Measurements from ENCODE around the gene POMT2. TPM values are rescaled to one million over a fixed set of nuclear protein-coding genes. Genes with fewer than 3 reads are reported as not detected.
"Not testable (repeated sequence)": the region's sequence is repeated elsewhere in the genome, so short reads cannot be mapped to it uniquely, and the experiment has no call there.

Gene POMT2
- total RNA-seq, 3 donors from 2014 or later, result 16.8 to 30.3 (median 25.2) TPM

DNA sequence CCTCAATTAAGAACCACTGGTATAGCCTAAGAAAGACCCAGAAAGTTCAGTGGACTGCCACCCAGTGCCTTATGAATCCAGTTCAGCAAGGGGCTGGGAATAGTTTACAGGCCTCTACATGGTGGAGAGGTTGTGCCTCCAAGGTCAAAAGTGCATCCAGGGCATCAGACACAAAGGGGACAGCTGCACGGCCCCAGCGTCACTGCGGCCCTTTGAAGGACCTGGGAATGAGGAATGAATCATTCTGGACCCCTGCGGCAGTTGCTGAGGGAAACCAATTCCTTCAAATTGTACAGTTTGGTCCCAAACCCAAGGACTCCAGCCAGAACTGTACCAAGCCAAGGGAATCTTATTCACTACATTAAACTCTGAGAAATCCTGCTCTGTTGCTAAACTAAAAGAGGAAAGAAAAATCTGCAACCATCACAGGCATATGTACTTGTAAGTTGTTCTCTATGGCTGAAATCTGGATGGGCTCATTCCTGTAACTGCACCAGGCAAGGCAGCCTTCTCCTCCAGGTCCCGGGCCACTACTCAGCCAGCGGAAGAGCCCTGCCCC lies 38.8 kb downstream of the POMT2 start:
- intact Hi-C loops (cut with DNase I; ENCODE audit: low total_unique reads), result no loop called here
- Histone ChIP-seq H3K4me1 (no peaks in the 10 kb centered on the region), H3K27me3 (no peaks in the 10 kb centered on the region), H3K27ac (no peak overlapping the region), H3K4me3 (no peak overlapping the region), H3K36me3 (peaks cover 4% of the 10 kb centered on the region), H3K9me3 (no peaks in the 10 kb centered on the region)
- no peak for TF ChIP-seq POLR2A (IDR thresholded peaks at IDR 0.05)
- no peak for TF ChIP-seq CTCF (IDR thresholded peaks at IDR 0.05)
- no peak for TF ChIP-seq POLR2AphosphoS5 (IDR thresholded peaks at IDR 0.05)
- DNase-seq (ENCODE audit: low spot score in 2 of 2), result no peak

DNA sequence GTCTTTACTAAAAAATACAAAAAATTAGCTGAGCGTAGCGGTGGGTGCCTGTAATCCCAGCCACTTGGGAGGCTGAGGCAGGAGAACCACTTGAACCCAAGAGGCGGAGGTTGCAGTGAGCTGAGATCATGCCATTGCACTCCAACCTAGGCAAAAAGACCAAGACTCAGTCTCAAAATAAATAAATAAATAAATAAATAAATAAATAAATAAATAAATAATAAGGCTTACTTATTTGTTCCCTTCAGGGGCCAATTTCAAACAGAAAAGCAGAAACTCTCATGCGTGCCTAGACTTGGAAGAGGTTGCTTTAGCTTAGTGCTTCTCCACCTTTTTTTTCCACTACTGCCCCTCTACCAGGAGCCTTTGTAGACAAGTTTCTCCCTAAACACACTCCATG lies 39.8 kb downstream of the POMT2 start:
- H3K4me3 ChIP-seq; H3K27me3 ChIP-seq; DNase-seq (ENCODE audit: low spot score in 2 of 2); H3K36me3 ChIP-seq; intact Hi-C loops (cut with DNase I; ENCODE audit: low total_unique reads); H3K4me1 ChIP-seq; H3K9me3 ChIP-seq; H3K27ac ChIP-seq: not testable (repeated sequence)

GRCh38 chr14:77279719-77280118 lies 41.0 kb downstream of the POMT2 start:
- no peak for DNase-seq (ENCODE audit: low spot score in 2 of 2)
- no peak overlapping the region for H3K4me3 ChIP-seq

GRCh38 chr14:77278461-77279230 lies 42.0 kb downstream of the POMT2 start:
- no peak for DNase-seq (ENCODE audit: low spot score in 2 of 2)
- Histone ChIP-seq H3K27ac (no peak overlapping the region), H3K9me3 (peaks cover 0 to 7% of the 10 kb centered on the region in 2 donors), H3K4me1 (no peaks in the 10 kb centered on the region), H3K4me3 (no peak overlapping the region), H3K27me3 (no peaks in the 10 kb centered on the region), H3K36me3 (no peaks in the 10 kb centered on the region)
- TF ChIP-seq CTCF (IDR thresholded peaks at IDR 0.05) (no peak), POLR2A (IDR thresholded peaks at IDR 0.05) (no peak), POLR2AphosphoS5 (IDR thresholded peaks at IDR 0.05) (no peak)
- intact Hi-C loops (cut with DNase I; ENCODE audit: low total_unique reads), result no loop called here

More at GRCh38 chr14:77279719-77280118, 41.0 kb downstream of the POMT2 start:
- H3K4me1 ChIP-seq, result no peaks in the 10 kb centered on the region
- H3K27me3 ChIP-seq, result no peaks in the 10 kb centered on the region
- intact Hi-C loops (cut with DNase I; ENCODE audit: low total_unique reads), result no loop called here
- TF ChIP-seq POLR2A (IDR thresholded peaks at IDR 0.05), result no peak
- no peak for TF ChIP-seq CTCF (IDR thresholded peaks at IDR 0.05)
- no peak for TF ChIP-seq POLR2AphosphoS5 (IDR thresholded peaks at IDR 0.05)
- H3K36me3 ChIP-seq, result no peaks in the 10 kb centered on the region
- H3K9me3 ChIP-seq, result no peaks in the 10 kb centered on the region
- H3K27ac ChIP-seq, result no peak overlapping the region

DNA sequence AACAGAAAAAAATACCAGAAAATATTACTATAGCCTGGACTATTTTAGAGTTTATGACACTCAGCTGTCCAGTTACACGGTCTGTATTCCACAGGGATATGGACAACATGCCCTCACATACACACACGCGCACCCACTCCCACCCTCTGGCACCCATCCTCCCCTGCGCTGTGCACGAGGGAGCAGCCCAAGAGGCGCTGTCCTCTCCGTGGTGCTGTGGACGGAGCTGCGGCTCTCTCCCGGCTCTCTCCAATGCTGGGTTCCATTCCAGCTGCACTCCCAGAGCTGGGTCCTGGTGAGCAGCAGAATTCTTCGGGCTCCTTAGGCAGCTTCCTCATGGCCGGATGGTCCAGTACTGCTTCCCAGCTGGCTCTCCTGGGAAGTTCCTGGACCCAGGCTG lies 43.7 kb downstream of the POMT2 start:
- H3K36me3 ChIP-seq, result no peaks in the 10 kb centered on the region
- H3K9me3 ChIP-seq, result peaks cover 0 to 9% of the 10 kb centered on the region in 2 donors
- H3K4me1 ChIP-seq, result no peaks in the 10 kb centered on the region
- H3K27ac ChIP-seq, result no peak overlapping the region
- intact Hi-C loops (cut with DNase I; ENCODE audit: low total_unique reads), result no loop called here
- no peak overlapping the region for H3K4me3 ChIP-seq
- no peak for DNase-seq (ENCODE audit: low spot score in 2 of 2)
- TF ChIP-seq POLR2A (IDR thresholded peaks at IDR 0.05) (no peak), POLR2AphosphoS5 (IDR thresholded peaks at IDR 0.05) (no peak), CTCF (IDR thresholded peaks at IDR 0.05) (no peak)
- H3K27me3 ChIP-seq, result peaks cover 0 to 8% of the 10 kb centered on the region in 2 donors
